IPS-18c (cell line): Measurements from ENCODE around the gene MPZL3.

ENCODE experiments used
- H3K4me3 ChIP-seq: 2 replicates; pipeline ENCODE4 v1.7.0; 2013; ENCODE audit warnings: low read depth, mild to moderate bottlenecking, low read length, moderate library complexity; ENCODE audit not compliant: insufficient read depth
- H3K9me3 ChIP-seq: one replicate; pipeline ENCODE4 v1.6.1; 2013; ENCODE audit warnings: mild to moderate bottlenecking, low read length, moderate library complexity; ENCODE audit not compliant: control insufficient read depth, insufficient read depth

Gene MPZL3

GRCh38 chr11:118180300-118180703 is 71.9 kb downstream of the MPZL3 start:
- Histone ChIP-seq H3K4me3 (no peak overlapping the region), H3K9me3 (no peaks in the 10 kb centered on the region)

- H3K4me3 ChIP-seq: no peak overlapping the region
These were observed 75.4 kb downstream of the MPZL3 start for GRCh38 chr11:118176778-118177134.

More at GRCh38 chr11:118176778-118177134, 75.4 kb downstream of the MPZL3 start:
- no peaks in the 10 kb centered on the region for H3K9me3 ChIP-seq
